Ishikawa (cell line): Measurements from ENCODE around the gene CYFIP2.
A peak's percentile ranks its signal among the peaks of the same experiment; 100 is the strongest.

Experiments
- CEBPB ChIP-seq: IDR thresholded peaks from 2 replicates; pipeline ENCODE4 v1.6.1; 2012
- CREB1 ChIP-seq: IDR thresholded peaks from 2 replicates; pipeline ENCODE4 v1.6.1; 2012; ENCODE audit warnings: low read depth
- EGR1 ChIP-seq: IDR thresholded peaks from 2 replicates; pipeline ENCODE4 v1.6.1; 2012
- EP300 ChIP-seq: IDR thresholded peaks from 2 replicates; pipeline ENCODE4 v1.6.1; 2012; ENCODE audit warnings: borderline replicate concordance
- FOXM1 ChIP-seq: IDR thresholded peaks from 2 replicates; pipeline ENCODE4 v1.6.1; 2012; ENCODE audit warnings: low read depth, borderline replicate concordance
- MAX ChIP-seq: IDR thresholded peaks from 2 replicates; pipeline ENCODE4 v1.6.1; 2012
- NFIC ChIP-seq: IDR thresholded peaks from 2 replicates; pipeline ENCODE4 v1.6.1; 2012
- RAD21 ChIP-seq: IDR thresholded peaks from 2 replicates; pipeline ENCODE4 v1.6.1; 2012; ENCODE audit warnings: low read depth
- REST ChIP-seq: IDR thresholded peaks from 2 replicates; pipeline ENCODE4 v1.6.1; 2012; ENCODE audit warnings: low read depth, mild to moderate bottlenecking
- TAF1 ChIP-seq: IDR thresholded peaks from 2 replicates; pipeline ENCODE4 v1.6.1; 2012; ENCODE audit warnings: low read depth, mild to moderate bottlenecking
- TCF12 ChIP-seq: IDR thresholded peaks from 2 replicates; pipeline ENCODE4 v1.6.1; 2012; ENCODE audit warnings: low read depth
- TEAD4 ChIP-seq: IDR thresholded peaks from 2 replicates; pipeline ENCODE4 v1.6.1; 2012
- USF1 ChIP-seq: IDR thresholded peaks from 2 replicates; pipeline ENCODE4 v1.6.1; 2012
- YY1 ChIP-seq: IDR thresholded peaks from 2 replicates; pipeline ENCODE4 v1.6.1; 2012; ENCODE audit warnings: low read depth
- ZBTB7A ChIP-seq: IDR thresholded peaks from 2 replicates; pipeline ENCODE4 v1.6.1; 2012; ENCODE audit warnings: low read depth

Gene CYFIP2

GRCh38 chr5:157365732-157366131, 99.8 kb downstream of the CYFIP2 start:
- TF ChIP-seq NFIC (no peak), MAX (no peak), USF1 (no peak), EGR1 (no peak), TEAD4 (no peak), TCF12 (no peak), CEBPB (no peak), YY1 (no peak), TAF1 (no peak), RAD21 (no peak), REST (no peak), FOXM1 (no peak), CREB1 (no peak), EP300 (no peak), ZBTB7A (no peak)

- TF ChIP-seq RAD21, result peak; percentile 60
- no peak for TF ChIP-seq CEBPB
Observed at GRCh38 chr5:157366741-157367674, 101.1 kb downstream of the CYFIP2 start.

GRCh38 chr5:157369507-157369906, 103.6 kb downstream of the CYFIP2 start:
- TF ChIP-seq EP300, result no peak
- TF ChIP-seq REST, result no peak
- no peak for TF ChIP-seq YY1
- TF ChIP-seq TEAD4, result no peak
- TF ChIP-seq EGR1, result no peak
- TF ChIP-seq CEBPB, result no peak
- no peak for TF ChIP-seq ZBTB7A
- no peak for TF ChIP-seq TAF1
- TF ChIP-seq NFIC, result no peak
- TF ChIP-seq TCF12, result no peak
- TF ChIP-seq FOXM1, result no peak
- TF ChIP-seq USF1, result no peak
- no peak for TF ChIP-seq MAX
- TF ChIP-seq RAD21, result no peak

- TF ChIP-seq FOXM1 (no peak), EGR1 (no peak), ZBTB7A (no peak), REST (no peak), EP300 (no peak), YY1 (no peak), NFIC (no peak), TCF12 (no peak), TEAD4 (no peak), CREB1 (no peak), USF1 (no peak), CEBPB (no peak), MAX (no peak), TAF1 (no peak)
Observed at GRCh38 chr5:157370967-157371366, 105.0 kb downstream of the CYFIP2 start.
